ENCODE data around the gene SPRR1A.

The SPRR1A gene

GRCh38 chr1:152983234-152983633 is 647 bp upstream of the SPRR1A start:
- TF ChIP-seq FOXP2 (optimal IDR thresholded peaks at IDR 0.05; ENCODE audit: borderline replicate concordance, extremely low read depth, extremely low read length, insufficient read depth) (no peak), TAF1 (IDR thresholded peaks at IDR 0.05; ENCODE audit: borderline replicate concordance, insufficient read depth, low read length) (no peak), POLR2AphosphoS5 (IDR thresholded peaks at IDR 0.05; ENCODE audit: low read depth, low read length) (no peak), SIN3A (IDR thresholded peaks at IDR 0.05; ENCODE audit: borderline replicate concordance, insufficient read depth, low read length) (no peak), REST (IDR thresholded peaks at IDR 0.05; ENCODE audit: insufficient read depth in 1 of 2, low read depth in 2 of 2, low read length in 2 of 2) (no peak)

- TF ChIP-seq FOXP2 (optimal IDR thresholded peaks at IDR 0.05; ENCODE audit: borderline replicate concordance, extremely low read depth, extremely low read length, insufficient read depth), result no peak
- TF ChIP-seq TAF1 (IDR thresholded peaks at IDR 0.05; ENCODE audit: borderline replicate concordance, insufficient read depth, low read length), result no peak
- no peak for TF ChIP-seq SIN3A (IDR thresholded peaks at IDR 0.05; ENCODE audit: borderline replicate concordance, insufficient read depth, low read length)
- TF ChIP-seq REST (IDR thresholded peaks at IDR 0.05; ENCODE audit: insufficient read depth in 1 of 2, low read depth in 2 of 2, low read length in 2 of 2), result no peak
- no peak for TF ChIP-seq POLR2AphosphoS5 (IDR thresholded peaks at IDR 0.05; ENCODE audit: low read depth, low read length)
Observed at GRCh38 chr1:152986578-152986977, 2.7 kb downstream of the SPRR1A start.

- TF ChIP-seq FOXP2 (optimal IDR thresholded peaks at IDR 0.05; ENCODE audit: borderline replicate concordance, extremely low read depth, extremely low read length, insufficient read depth), result no peak
- no peak for TF ChIP-seq REST (IDR thresholded peaks at IDR 0.05; ENCODE audit: insufficient read depth in 1 of 2, low read depth in 2 of 2, low read length in 2 of 2)
- TF ChIP-seq SIN3A (IDR thresholded peaks at IDR 0.05; ENCODE audit: borderline replicate concordance, insufficient read depth, low read length), result no peak
- TF ChIP-seq POLR2AphosphoS5 (IDR thresholded peaks at IDR 0.05; ENCODE audit: low read depth, low read length), result no peak
- TF ChIP-seq TAF1 (IDR thresholded peaks at IDR 0.05; ENCODE audit: borderline replicate concordance, insufficient read depth, low read length), result no peak
Observed at GRCh38 chr1:152993186-152993585, 9.3 kb downstream of the SPRR1A start.

- TF ChIP-seq FOXP2 (optimal IDR thresholded peaks at IDR 0.05; ENCODE audit: borderline replicate concordance, extremely low read depth, extremely low read length, insufficient read depth) (no peak), SIN3A (IDR thresholded peaks at IDR 0.05; ENCODE audit: borderline replicate concordance, insufficient read depth, low read length) (no peak), TAF1 (IDR thresholded peaks at IDR 0.05; ENCODE audit: borderline replicate concordance, insufficient read depth, low read length) (no peak), REST (IDR thresholded peaks at IDR 0.05; ENCODE audit: insufficient read depth in 1 of 2, low read depth in 2 of 2, low read length in 2 of 2) (no peak), POLR2AphosphoS5 (IDR thresholded peaks at IDR 0.05; ENCODE audit: low read depth, low read length) (no peak)
Observed at GRCh38 chr1:152995842-152996241, 12.0 kb downstream of the SPRR1A start.

Measured in PFSK-1 (cell line).